Measurements from ENCODE around the gene MMEL1. TPM values are rescaled to one million over a fixed set of nuclear protein-coding genes. Genes with fewer than 3 reads are reported as not detected.

The MMEL1 gene
- total and polyA plus RNA-seq, 2 donors (not counting 1 experiment from before 2014, with no cell fraction given): 0.33 to 0.60 TPM

- Histone ChIP-seq H3K36me3 (ENCODE audit: control insufficient read depth, insufficient read depth, low read length) (no peaks in the 10 kb centered on the region), H3K4me2 (ENCODE audit: extremely low read depth, insufficient read depth, low read length) (no peak overlapping the region), H3K79me2 (ENCODE audit: control insufficient read depth, insufficient read depth, low read length) (no peaks in the 10 kb centered on the region), H3K4me3 (replicated peaks in 1 of 4; ENCODE audit: control extremely low read depth in 1 of 4, insufficient read depth in 1 of 4, low read depth in 3 of 4, low read length in 4 of 4) (no peak overlapping the region), H3K9ac (ENCODE audit: insufficient read depth, low read length) (no peak overlapping the region), H3K4me1 (ENCODE audit: control insufficient read depth, extremely low read depth, insufficient read depth, low read length) (no peaks in the 10 kb centered on the region), H4K20me1 (ENCODE audit: control insufficient read depth, extremely low read depth, insufficient read depth, low read length) (no peaks in the 10 kb centered on the region), H3K9me3 (ENCODE audit: control insufficient read depth, insufficient read depth, low read depth, low read length) (no peaks in the 10 kb centered on the region), H3K27ac (ENCODE audit: insufficient read depth, low read length) (no peak overlapping the region), H2AFZ (ENCODE audit: low read length) (no peak overlapping the region), H3K27me3 (ENCODE audit: control insufficient read depth, insufficient read depth, low read length) (no peaks in the 10 kb centered on the region)
- no peak for DNase-seq (ENCODE audit: low read depth in 2 of 2)
- TF ChIP-seq CTCF (conservative IDR thresholded peaks at IDR 0.05 in 1 of 2, IDR thresholded peaks at IDR 0.05 in 1 of 2; ENCODE audit: low read depth in 1 of 2, low read length in 2 of 2): no peak
- no peak for TF ChIP-seq EZH2 (IDR thresholded peaks at IDR 0.05; ENCODE audit: low read length, missing control alignments)
Measured at GRCh38 chr1:2602311-2602835, 30.4 kb downstream of the MMEL1 start.

- H3K79me2 ChIP-seq (ENCODE audit: control insufficient read depth, insufficient read depth, low read length): no peaks in the 10 kb centered on the region
- no peak for TF ChIP-seq EZH2 (IDR thresholded peaks at IDR 0.05; ENCODE audit: low read length, missing control alignments)
- no peak for TF ChIP-seq CTCF (conservative IDR thresholded peaks at IDR 0.05 in 1 of 2, IDR thresholded peaks at IDR 0.05 in 1 of 2; ENCODE audit: low read depth in 1 of 2, low read length in 2 of 2)
- no peaks in the 10 kb centered on the region for H3K27me3 ChIP-seq (ENCODE audit: control insufficient read depth, insufficient read depth, low read length)
- no peaks in the 10 kb centered on the region for H3K9me3 ChIP-seq (ENCODE audit: control insufficient read depth, insufficient read depth, low read depth, low read length)
- no peak overlapping the region for H3K4me2 ChIP-seq (ENCODE audit: extremely low read depth, insufficient read depth, low read length)
- no peak overlapping the region for H3K27ac ChIP-seq (ENCODE audit: insufficient read depth, low read length)
- no peaks in the 10 kb centered on the region for H3K36me3 ChIP-seq (ENCODE audit: control insufficient read depth, insufficient read depth, low read length)
- H2AFZ ChIP-seq (ENCODE audit: low read length): no peak overlapping the region
- no peaks in the 10 kb centered on the region for H3K4me1 ChIP-seq (ENCODE audit: control insufficient read depth, extremely low read depth, insufficient read depth, low read length)
- no peak overlapping the region for H3K4me3 ChIP-seq (replicated peaks in 1 of 4; ENCODE audit: control extremely low read depth in 1 of 4, insufficient read depth in 1 of 4, low read depth in 3 of 4, low read length in 4 of 4)
- H3K9ac ChIP-seq (ENCODE audit: insufficient read depth, low read length): no peak overlapping the region
- DNase-seq (ENCODE audit: low read depth in 2 of 2): no peak
- no peaks in the 10 kb centered on the region for H4K20me1 ChIP-seq (ENCODE audit: control insufficient read depth, extremely low read depth, insufficient read depth, low read length)
Measured at GRCh38 chr1:2601721-2602303, 31.0 kb downstream of the MMEL1 start.

DNA sequence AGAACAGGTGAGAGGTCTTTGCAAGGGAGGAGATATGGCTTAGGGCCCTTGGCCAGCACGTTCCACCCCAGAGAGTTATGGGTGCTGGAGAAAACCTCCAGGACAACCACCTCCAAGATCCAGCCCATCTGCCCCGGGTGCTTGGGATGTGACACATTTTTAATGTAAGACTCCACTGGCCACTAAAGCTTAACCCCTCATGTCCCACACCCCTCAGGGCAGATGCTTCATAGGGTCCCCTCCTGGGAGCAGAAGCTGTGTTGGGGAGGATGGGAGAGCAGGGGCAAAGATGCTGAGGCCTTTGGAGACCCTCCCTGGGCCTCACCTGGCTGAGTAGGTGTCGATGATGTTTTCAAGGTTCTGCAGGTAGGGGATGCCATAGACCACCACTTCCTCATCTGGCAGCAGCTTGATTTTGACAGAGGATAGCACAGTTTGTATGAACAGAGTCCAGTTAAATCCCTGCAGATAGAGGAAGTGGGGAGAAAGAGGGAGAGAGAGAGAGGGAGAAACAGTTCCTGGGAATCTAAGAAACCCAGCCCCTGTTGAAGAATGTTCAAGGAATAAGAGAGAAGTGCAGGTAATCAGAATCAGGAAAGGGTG is 34.4 kb downstream of the MMEL1 start:
- no peaks in the 10 kb centered on the region for H3K9me3 ChIP-seq (ENCODE audit: control insufficient read depth, insufficient read depth, low read depth, low read length)
- no peak for TF ChIP-seq EZH2 (IDR thresholded peaks at IDR 0.05; ENCODE audit: low read length, missing control alignments)
- no peak for TF ChIP-seq CTCF (conservative IDR thresholded peaks at IDR 0.05 in 1 of 2, IDR thresholded peaks at IDR 0.05 in 1 of 2; ENCODE audit: low read depth in 1 of 2, low read length in 2 of 2)

More for the DNA sequence above, 34.4 kb downstream of the MMEL1 start:
- no peaks in the 10 kb centered on the region for H3K36me3 ChIP-seq (ENCODE audit: control insufficient read depth, insufficient read depth, low read length)
- no peaks in the 10 kb centered on the region for H3K27me3 ChIP-seq (ENCODE audit: control insufficient read depth, insufficient read depth, low read length)
- H3K9ac ChIP-seq (ENCODE audit: insufficient read depth, low read length): no peak overlapping the region
- H3K27ac ChIP-seq (ENCODE audit: insufficient read depth, low read length): no peak overlapping the region
- peaks cover 3% of the 10 kb centered on the region for H3K4me1 ChIP-seq (ENCODE audit: control insufficient read depth, extremely low read depth, insufficient read depth, low read length)
- no peaks in the 10 kb centered on the region for H3K79me2 ChIP-seq (ENCODE audit: control insufficient read depth, insufficient read depth, low read length)
- no peak overlapping the region for H3K4me2 ChIP-seq (ENCODE audit: extremely low read depth, insufficient read depth, low read length)
- H2AFZ ChIP-seq (ENCODE audit: low read length): no peak overlapping the region
- H4K20me1 ChIP-seq (ENCODE audit: control insufficient read depth, extremely low read depth, insufficient read depth, low read length): no peaks in the 10 kb centered on the region
- no peak overlapping the region for H3K4me3 ChIP-seq (replicated peaks in 1 of 4; ENCODE audit: control extremely low read depth in 1 of 4, insufficient read depth in 1 of 4, low read depth in 3 of 4, low read length in 4 of 4)
- no peak for DNase-seq (ENCODE audit: low read depth in 2 of 2)

Data from fibroblast of lung (primary cell).